ENCODE results near the gene ZNF600.

DNA sequence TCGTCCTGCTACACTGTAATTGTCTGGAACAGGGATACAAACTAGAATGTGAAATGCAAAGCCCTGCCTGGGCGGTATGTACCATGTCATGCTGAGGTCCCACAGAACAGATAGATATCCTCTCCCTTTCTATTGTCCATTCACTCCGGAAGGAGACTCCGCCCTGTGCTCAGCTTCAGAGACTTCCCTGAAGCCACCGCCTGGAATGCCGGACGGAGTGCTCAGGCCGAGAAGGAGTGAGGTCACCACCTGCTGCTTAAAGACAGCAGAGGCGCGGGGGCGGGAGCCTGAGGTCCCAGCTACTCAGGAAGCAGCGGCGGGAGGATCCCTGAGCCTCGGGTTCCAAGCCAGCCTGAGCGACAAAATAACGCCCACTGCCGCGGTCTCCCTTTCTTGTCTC lies 50.9 kb downstream of the ZNF600 start:
- TF ChIP-seq EZH2 (conservative IDR thresholded peaks at IDR 0.05; ENCODE audit: low read depth, low read length) (no peak), POLR2AphosphoS5 (IDR thresholded peaks at IDR 0.05; ENCODE audit: low read depth, low read length) (no peak), POLR2A (IDR thresholded peaks at IDR 0.05; ENCODE audit: insufficient read depth in 1 of 2, low read depth in 2 of 2, low read length in 2 of 2) (no peak), ZNF556 (CRISPR knock-in tag; IDR thresholded peaks at IDR 0.05; ENCODE audit: borderline replicate concordance) (no peak), HMG20A (CRISPR knock-in tag; IDR thresholded peaks at IDR 0.05; ENCODE audit: borderline replicate concordance) (no peak), YEATS2 (CRISPR knock-in tag; IDR thresholded peaks at IDR 0.05; ENCODE audit: borderline replicate concordance) (no peak), FOXA1 (IDR thresholded peaks at IDR 0.05) (no peak), FOXA1 (CRISPR knock-in tag; IDR thresholded peaks at IDR 0.05) (no peak), ZNF292 (CRISPR knock-in tag; IDR thresholded peaks at IDR 0.05; ENCODE audit: borderline replicate concordance, low read depth) (no peak)
- TF ChIP-seq, protein P1, sequence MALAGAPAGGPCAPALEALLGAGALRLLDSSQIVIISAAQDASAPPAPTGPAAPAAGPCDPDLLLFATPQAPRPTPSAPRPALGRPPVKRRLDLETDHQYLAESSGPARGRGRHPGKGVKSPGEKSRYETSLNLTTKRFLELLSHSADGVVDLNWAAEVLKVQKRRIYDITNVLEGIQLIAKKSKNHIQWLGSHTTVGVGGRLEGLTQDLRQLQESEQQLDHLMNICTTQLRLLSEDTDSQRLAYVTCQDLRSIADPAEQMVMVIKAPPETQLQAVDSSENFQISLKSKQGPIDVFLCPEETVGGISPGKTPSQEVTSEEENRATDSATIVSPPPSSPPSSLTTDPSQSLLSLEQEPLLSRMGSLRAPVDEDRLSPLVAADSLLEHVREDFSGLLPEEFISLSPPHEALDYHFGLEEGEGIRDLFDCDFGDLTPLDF (CRISPR knock-in tag; IDR thresholded peaks at IDR 0.05) = no peak
- TF ChIP-seq, protein P2, sequence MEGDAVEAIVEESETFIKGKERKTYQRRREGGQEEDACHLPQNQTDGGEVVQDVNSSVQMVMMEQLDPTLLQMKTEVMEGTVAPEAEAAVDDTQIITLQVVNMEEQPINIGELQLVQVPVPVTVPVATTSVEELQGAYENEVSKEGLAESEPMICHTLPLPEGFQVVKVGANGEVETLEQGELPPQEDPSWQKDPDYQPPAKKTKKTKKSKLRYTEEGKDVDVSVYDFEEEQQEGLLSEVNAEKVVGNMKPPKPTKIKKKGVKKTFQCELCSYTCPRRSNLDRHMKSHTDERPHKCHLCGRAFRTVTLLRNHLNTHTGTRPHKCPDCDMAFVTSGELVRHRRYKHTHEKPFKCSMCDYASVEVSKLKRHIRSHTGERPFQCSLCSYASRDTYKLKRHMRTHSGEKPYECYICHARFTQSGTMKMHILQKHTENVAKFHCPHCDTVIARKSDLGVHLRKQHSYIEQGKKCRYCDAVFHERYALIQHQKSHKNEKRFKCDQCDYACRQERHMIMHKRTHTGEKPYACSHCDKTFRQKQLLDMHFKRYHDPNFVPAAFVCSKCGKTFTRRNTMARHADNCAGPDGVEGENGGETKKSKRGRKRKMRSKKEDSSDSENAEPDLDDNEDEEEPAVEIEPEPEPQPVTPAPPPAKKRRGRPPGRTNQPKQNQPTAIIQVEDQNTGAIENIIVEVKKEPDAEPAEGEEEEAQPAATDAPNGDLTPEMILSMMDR (CRISPR knock-in tag; IDR thresholded peaks at IDR 0.05) = no peak
- TF ChIP-seq, protein P3, sequence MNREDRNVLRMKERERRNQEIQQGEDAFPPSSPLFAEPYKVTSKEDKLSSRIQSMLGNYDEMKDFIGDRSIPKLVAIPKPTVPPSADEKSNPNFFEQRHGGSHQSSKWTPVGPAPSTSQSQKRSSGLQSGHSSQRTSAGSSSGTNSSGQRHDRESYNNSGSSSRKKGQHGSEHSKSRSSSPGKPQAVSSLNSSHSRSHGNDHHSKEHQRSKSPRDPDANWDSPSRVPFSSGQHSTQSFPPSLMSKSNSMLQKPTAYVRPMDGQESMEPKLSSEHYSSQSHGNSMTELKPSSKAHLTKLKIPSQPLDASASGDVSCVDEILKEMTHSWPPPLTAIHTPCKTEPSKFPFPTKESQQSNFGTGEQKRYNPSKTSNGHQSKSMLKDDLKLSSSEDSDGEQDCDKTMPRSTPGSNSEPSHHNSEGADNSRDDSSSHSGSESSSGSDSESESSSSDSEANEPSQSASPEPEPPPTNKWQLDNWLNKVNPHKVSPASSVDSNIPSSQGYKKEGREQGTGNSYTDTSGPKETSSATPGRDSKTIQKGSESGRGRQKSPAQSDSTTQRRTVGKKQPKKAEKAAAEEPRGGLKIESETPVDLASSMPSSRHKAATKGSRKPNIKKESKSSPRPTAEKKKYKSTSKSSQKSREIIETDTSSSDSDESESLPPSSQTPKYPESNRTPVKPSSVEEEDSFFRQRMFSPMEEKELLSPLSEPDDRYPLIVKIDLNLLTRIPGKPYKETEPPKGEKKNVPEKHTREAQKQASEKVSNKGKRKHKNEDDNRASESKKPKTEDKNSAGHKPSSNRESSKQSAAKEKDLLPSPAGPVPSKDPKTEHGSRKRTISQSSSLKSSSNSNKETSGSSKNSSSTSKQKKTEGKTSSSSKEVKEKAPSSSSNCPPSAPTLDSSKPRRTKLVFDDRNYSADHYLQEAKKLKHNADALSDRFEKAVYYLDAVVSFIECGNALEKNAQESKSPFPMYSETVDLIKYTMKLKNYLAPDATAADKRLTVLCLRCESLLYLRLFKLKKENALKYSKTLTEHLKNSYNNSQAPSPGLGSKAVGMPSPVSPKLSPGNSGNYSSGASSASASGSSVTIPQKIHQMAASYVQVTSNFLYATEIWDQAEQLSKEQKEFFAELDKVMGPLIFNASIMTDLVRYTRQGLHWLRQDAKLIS (CRISPR knock-in tag; IDR thresholded peaks at IDR 0.05) = no peak
- TF ChIP-seq, protein P4, sequence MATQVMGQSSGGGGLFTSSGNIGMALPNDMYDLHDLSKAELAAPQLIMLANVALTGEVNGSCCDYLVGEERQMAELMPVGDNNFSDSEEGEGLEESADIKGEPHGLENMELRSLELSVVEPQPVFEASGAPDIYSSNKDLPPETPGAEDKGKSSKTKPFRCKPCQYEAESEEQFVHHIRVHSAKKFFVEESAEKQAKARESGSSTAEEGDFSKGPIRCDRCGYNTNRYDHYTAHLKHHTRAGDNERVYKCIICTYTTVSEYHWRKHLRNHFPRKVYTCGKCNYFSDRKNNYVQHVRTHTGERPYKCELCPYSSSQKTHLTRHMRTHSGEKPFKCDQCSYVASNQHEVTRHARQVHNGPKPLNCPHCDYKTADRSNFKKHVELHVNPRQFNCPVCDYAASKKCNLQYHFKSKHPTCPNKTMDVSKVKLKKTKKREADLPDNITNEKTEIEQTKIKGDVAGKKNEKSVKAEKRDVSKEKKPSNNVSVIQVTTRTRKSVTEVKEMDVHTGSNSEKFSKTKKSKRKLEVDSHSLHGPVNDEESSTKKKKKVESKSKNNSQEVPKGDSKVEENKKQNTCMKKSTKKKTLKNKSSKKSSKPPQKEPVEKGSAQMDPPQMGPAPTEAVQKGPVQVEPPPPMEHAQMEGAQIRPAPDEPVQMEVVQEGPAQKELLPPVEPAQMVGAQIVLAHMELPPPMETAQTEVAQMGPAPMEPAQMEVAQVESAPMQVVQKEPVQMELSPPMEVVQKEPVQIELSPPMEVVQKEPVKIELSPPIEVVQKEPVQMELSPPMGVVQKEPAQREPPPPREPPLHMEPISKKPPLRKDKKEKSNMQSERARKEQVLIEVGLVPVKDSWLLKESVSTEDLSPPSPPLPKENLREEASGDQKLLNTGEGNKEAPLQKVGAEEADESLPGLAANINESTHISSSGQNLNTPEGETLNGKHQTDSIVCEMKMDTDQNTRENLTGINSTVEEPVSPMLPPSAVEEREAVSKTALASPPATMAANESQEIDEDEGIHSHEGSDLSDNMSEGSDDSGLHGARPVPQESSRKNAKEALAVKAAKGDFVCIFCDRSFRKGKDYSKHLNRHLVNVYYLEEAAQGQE (IDR thresholded peaks at IDR 0.05; ENCODE audit: borderline replicate concordance in 1 of 2, low read depth in 1 of 2, low read length in 2 of 2) = no peak
- TF ChIP-seq, protein P5, sequence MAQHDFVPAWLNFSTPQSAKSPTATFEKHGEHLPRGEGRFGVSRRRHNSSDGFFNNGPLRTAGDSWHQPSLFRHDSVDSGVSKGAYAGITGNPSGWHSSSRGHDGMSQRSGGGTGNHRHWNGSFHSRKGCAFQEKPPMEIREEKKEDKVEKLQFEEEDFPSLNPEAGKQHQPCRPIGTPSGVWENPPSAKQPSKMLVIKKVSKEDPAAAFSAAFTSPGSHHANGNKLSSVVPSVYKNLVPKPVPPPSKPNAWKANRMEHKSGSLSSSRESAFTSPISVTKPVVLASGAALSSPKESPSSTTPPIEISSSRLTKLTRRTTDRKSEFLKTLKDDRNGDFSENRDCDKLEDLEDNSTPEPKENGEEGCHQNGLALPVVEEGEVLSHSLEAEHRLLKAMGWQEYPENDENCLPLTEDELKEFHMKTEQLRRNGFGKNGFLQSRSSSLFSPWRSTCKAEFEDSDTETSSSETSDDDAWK (CRISPR knock-in tag; IDR thresholded peaks at IDR 0.05) = no peak
- TF ChIP-seq, protein P6, sequence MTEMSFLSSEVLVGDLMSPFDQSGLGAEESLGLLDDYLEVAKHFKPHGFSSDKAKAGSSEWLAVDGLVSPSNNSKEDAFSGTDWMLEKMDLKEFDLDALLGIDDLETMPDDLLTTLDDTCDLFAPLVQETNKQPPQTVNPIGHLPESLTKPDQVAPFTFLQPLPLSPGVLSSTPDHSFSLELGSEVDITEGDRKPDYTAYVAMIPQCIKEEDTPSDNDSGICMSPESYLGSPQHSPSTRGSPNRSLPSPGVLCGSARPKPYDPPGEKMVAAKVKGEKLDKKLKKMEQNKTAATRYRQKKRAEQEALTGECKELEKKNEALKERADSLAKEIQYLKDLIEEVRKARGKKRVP (CRISPR knock-in tag; IDR thresholded peaks at IDR 0.05) = no peak

Data from HepG2 (cell line).